Gastrocnemius medialis (tissue), 4 donors: Measurements from ENCODE around the gene DOCK4. TPM values are rescaled to one million over a fixed set of nuclear protein-coding genes. Genes with fewer than 3 reads are reported as not detected.
A peak's percentile ranks its signal among the peaks of the same experiment; 100 is the strongest.

Experiments
- ATAC-seq, 2 donors: fragments of 150-250 bp; one replicate each; pipeline ENCODE4 v1.9.1; 2016
- DNase-seq, 2 donors: peaks; one replicate each; pipeline ENCODE4 v3.0.0-alpha.2; 2019
- H3K27ac ChIP-seq, 4 donors: fragments of 200-600 bp; sonication (generic); 1 replicate in 1 of 4; 2 replicates in 3 of 4; pipeline ENCODE4 v1.5.1; 2016 to 2018; ENCODE audit warnings: mild to moderate bottlenecking in 2 of 4, moderate library complexity in 1 of 4
- H3K27me3 ChIP-seq, 3 donors: fragments of 200-600 bp; sonication (generic) in 2 of 3; 1 replicate in 1 of 3; 2 replicates in 2 of 3; pipeline versions ENCODE4 v1.5.1 to v1.6.0; 2016 to 2019; ENCODE audit warnings: mild to moderate bottlenecking in 1 of 3, moderate library complexity in 1 of 3
- H3K36me3 ChIP-seq, 2 donors: fragments of 200-600 bp; sonication (generic) in 1 of 2; one replicate each; pipeline ENCODE4 v1.5.1; 2017 to 2018
- H3K4me1 ChIP-seq, 2 donors: fragments of 200-600 bp; sonication (generic) in 1 of 2; one replicate each; pipeline ENCODE4 v1.5.1; 2016 to 2017; ENCODE audit warnings: mild to moderate bottlenecking in 2 of 2
- H3K4me3 ChIP-seq, 4 donors: fragments of 200-600 bp; sonication (generic) in 3 of 4; 1 replicate in 1 of 4; 2 replicates in 3 of 4; pipeline ENCODE4 v1.5.1; 2016 to 2019; ENCODE audit warnings: mild to moderate bottlenecking in 2 of 4
- H3K9me3 ChIP-seq, 3 donors: fragments of 200-600 bp; sonication (generic) in 2 of 3; 1 replicate in 1 of 3; 2 replicates in 2 of 3; pipeline ENCODE4 v1.5.1; 2016 to 2019
- CTCF ChIP-seq, 5 experiments: fragments of 450-650 bp in 3 of 5; fragments of 200-600 bp in 2 of 5; sonication (generic) in 2 of 5; IDR thresholded peaks in 4 of 5; conservative IDR thresholded peaks in 1 of 5; 1 replicate in 4 of 5; 2 replicates in 1 of 5; pipeline ENCODE4 v1.5.1; 2016 to 2019; ENCODE audit warnings: antibody characterized with exemption in 5 of 5, mild to moderate bottlenecking in 3 of 5, moderate library complexity in 3 of 5
- POLR2A ChIP-seq, 2 donors: fragments of 450-650 bp; IDR thresholded peaks; one replicate each; pipeline ENCODE4 v1.6.1; 2017; ENCODE audit warnings: antibody characterized with exemption in 2 of 2, mild to moderate bottlenecking in 2 of 2, moderate library complexity in 2 of 2
- in situ Hi-C, 4 donors: fragments of 200-750 bp; cut with MboI; loops; one replicate each; pipeline versions ENCODE4 v1.15.0 to v1.8.0; 2017; ENCODE audit warnings: low sequenced_read_pairs in 4 of 4
- intact Hi-C: fragments of 100-400 bp; cut with DNase I; formaldehyde crosslinking; loops from one replicate; pipeline ENCODE4 v1.15.1; 2023; ENCODE audit warnings: low total_unique reads
- total RNA-seq, 4 donors: library from RNA; depleted of rRNA; stranded (reverse); fragments of >200 nt; gene quantifications; one replicate each; pipeline versions ENCODE4 v1.1.0 to v1.2.3, GENCODE V29; 2016

The DOCK4 gene
- total RNA-seq, 4 donors from 2014 or later, result 8.7 to 12.0 (median 10.2) TPM

- H3K36me3 ChIP-seq, result no peaks in the 10 kb centered on the region
- no peaks in the 10 kb centered on the region for H3K9me3 ChIP-seq
- in situ Hi-C loops (no loop called here), intact Hi-C loops (no loop called here)
- H3K27me3 ChIP-seq, result no peaks in the 10 kb centered on the region
- TF ChIP-seq POLR2A (IDR thresholded peaks at IDR 0.05), result no peak
- TF ChIP-seq CTCF (IDR thresholded peaks at IDR 0.05 in 4 of 5, conservative IDR thresholded peaks at IDR 0.05 in 1 of 5), result no peak
- H3K4me1 ChIP-seq, result peaks cover 35 to 49% of the 10 kb centered on the region in 2 donors
- no peak overlapping the region for H3K27ac ChIP-seq
- DNase-seq (no peak), ATAC-seq (no peak)
- H3K4me3 ChIP-seq, result no peak overlapping the region
Measured at GRCh38 chr7:112189691-112190090, 16.5 kb downstream of the DOCK4 start.

GRCh38 chr7:112188257-112188656, 17.9 kb downstream of the DOCK4 start:
- in situ Hi-C loops (no loop called here), intact Hi-C loops (no loop called here)
- Histone ChIP-seq H3K27me3 (no peaks in the 10 kb centered on the region), H3K4me1 (peaks cover 39 to 59% of the 10 kb centered on the region in 2 donors), H3K27ac (no peak overlapping the region), H3K36me3 (no peaks in the 10 kb centered on the region), H3K4me3 (no peak overlapping the region), H3K9me3 (no peaks in the 10 kb centered on the region)
- TF ChIP-seq CTCF (IDR thresholded peaks at IDR 0.05 in 4 of 5, conservative IDR thresholded peaks at IDR 0.05 in 1 of 5), result no peak
- no peak for TF ChIP-seq POLR2A (IDR thresholded peaks at IDR 0.05)
- no peak for DNase-seq
- ATAC-seq, result no peak

- ATAC-seq (peak; percentile 42 to 52), DNase-seq (no peak)
- Histone ChIP-seq H3K4me1 (peaks cover 52 to 63% of the 10 kb centered on the region in 2 donors), H3K4me3 (no peak overlapping the region), H3K27me3 (no peaks in the 10 kb centered on the region), H3K27ac (peak overlapping the region; percentile 10 to 58 (median 30)), H3K9me3 (no peaks in the 10 kb centered on the region), H3K36me3 (no peaks in the 10 kb centered on the region)
- intact Hi-C loops, result no loop called here
- no peak for TF ChIP-seq POLR2A (IDR thresholded peaks at IDR 0.05)
- no peak for TF ChIP-seq CTCF (IDR thresholded peaks at IDR 0.05 in 4 of 5, conservative IDR thresholded peaks at IDR 0.05 in 1 of 5)
- in situ Hi-C loops, result no loop called here
Measured at GRCh38 chr7:112186300-112186699, 19.9 kb downstream of the DOCK4 start.

GRCh38 chr7:112185005-112185834, 21.0 kb downstream of the DOCK4 start:
- Histone ChIP-seq H3K9me3 (no peaks in the 10 kb centered on the region), H3K27ac (peak overlapping the region; percentile 10 to 58 (median 30)), H3K36me3 (no peaks in the 10 kb centered on the region), H3K4me3 (no peak overlapping the region), H3K4me1 (peaks cover 58 to 71% of the 10 kb centered on the region in 2 donors), H3K27me3 (no peaks in the 10 kb centered on the region)
- DNase-seq, result no peak
- intact Hi-C loops (no loop called here), in situ Hi-C loops (no loop called here)
- TF ChIP-seq POLR2A (IDR thresholded peaks at IDR 0.05), result no peak
- peak in 1 of 2 donors; percentile 24 for ATAC-seq

GRCh38 chr7:112184455-112184854, 21.7 kb downstream of the DOCK4 start:
- ATAC-seq (no peak), DNase-seq (no peak)
- Histone ChIP-seq H3K27me3 (no peaks in the 10 kb centered on the region), H3K27ac (no peak overlapping the region), H3K9me3 (no peaks in the 10 kb centered on the region), H3K4me3 (no peak overlapping the region), H3K36me3 (no peaks in the 10 kb centered on the region), H3K4me1 (peaks cover 65 to 78% of the 10 kb centered on the region in 2 donors)
- intact Hi-C loops, result no loop called here
- TF ChIP-seq CTCF (IDR thresholded peaks at IDR 0.05 in 4 of 5, conservative IDR thresholded peaks at IDR 0.05 in 1 of 5) (no peak), POLR2A (IDR thresholded peaks at IDR 0.05) (no peak)
- in situ Hi-C loops, result no loop called here
